IMR-90 (cell line): ENCODE measurements around the gene ART4. TPM values are rescaled to one million over a fixed set of nuclear protein-coding genes. Genes with fewer than 3 reads are reported as not detected.

Experiments
- ATAC-seq: fragments of 200-7000 bp; cut with Tn5 transposase; 2 replicates; pipeline ENCODE4 v1.9.1; 2020; ENCODE audit warnings: low read depth, mild to moderate bottlenecking, moderate library complexity
- BruUV-seq: library from RNA; stranded (reverse); fragments of 400-500 nt; replicated peaks from 2 replicates; lab custom pipeline; 2021; lab: Mats Ljungman, UMichigan
- CTCF ChIA-PET: fragments of 300-600 bp; formaldehyde crosslinking; extraction: SDS; loops from one replicate; lab custom pipeline; 2021; ENCODE audit warnings: antibody characterized with exemption; lab: Yijun Ruan, JAX
- POLR2A ChIA-PET: fragments of 300-600 bp; sonication (Branson Sonifier 250); formaldehyde crosslinking; loops from one replicate; lab custom pipeline; 2022; ENCODE audit warnings: antibody characterized with exemption; ENCODE audit not compliant: unreplicated experiment; lab: Charles Lee
- DNase-seq: peaks from one replicate; pipeline ENCODE4 v3.0.0; 2013
- H2AFZ ChIP-seq: replicated peaks from 2 replicates; pipeline ENCODE3; 2013; ENCODE audit warnings: low read length, mild to moderate bottlenecking; ENCODE audit not compliant: poor library complexity
- H2AK5ac ChIP-seq: 2 replicates; pipeline ENCODE4 v1.6.1; 2013; ENCODE audit warnings: low read depth, low read length, inconsistent platforms
- H2AK9ac ChIP-seq: replicated peaks from 2 replicates; pipeline ENCODE3; 2013; ENCODE audit warnings: mild to moderate bottlenecking, low read depth, low read length, moderate library complexity; ENCODE audit not compliant: poor library complexity
- H2BK120ac ChIP-seq: 2 replicates; pipeline ENCODE4 v1.6.1; 2013; ENCODE audit warnings: low read depth, low read length, inconsistent platforms
- H2BK15ac ChIP-seq: 3 replicates; pipeline ENCODE4 v1.6.1; 2013; ENCODE audit warnings: low read depth, low read length, inconsistent platforms
- H2BK20ac ChIP-seq: 2 replicates; pipeline ENCODE4 v1.6.1; 2013; ENCODE audit warnings: low read depth, mild to moderate bottlenecking, inconsistent platforms, low read length, moderate library complexity
- H2BK5ac ChIP-seq: 2 replicates; pipeline ENCODE4 v1.6.1; 2013; ENCODE audit warnings: mild to moderate bottlenecking, low read depth, low read length, inconsistent platforms; ENCODE audit not compliant: poor library complexity, severe bottlenecking
- H3K14ac ChIP-seq: replicated peaks from 2 replicates; pipeline ENCODE4 v1.6.1; 2013; ENCODE audit warnings: low read depth, low read length, inconsistent platforms
- H3K18ac ChIP-seq: 2 replicates; pipeline ENCODE4 v1.6.1; 2013; ENCODE audit warnings: low read depth, low read length, control low read depth
- H3K23ac ChIP-seq: 2 replicates; pipeline ENCODE4 v1.6.1; 2013; ENCODE audit warnings: low read depth, low read length, inconsistent platforms
- H3K27ac ChIP-seq: 2 replicates; pipeline ENCODE4 v1.5.1; 2013; ENCODE audit warnings: mild to moderate bottlenecking, control low read depth, low read length; ENCODE audit not compliant: insufficient read depth
- H3K27me3 ChIP-seq: 2 replicates; pipeline ENCODE4 v1.6.1; 2013; ENCODE audit warnings: low read length; ENCODE audit not compliant: control insufficient read depth, insufficient read depth
- H3K36me3 ChIP-seq: 2 replicates; pipeline ENCODE4 v1.6.1; 2013; ENCODE audit warnings: low read length, mixed read lengths; ENCODE audit not compliant: control insufficient read depth, insufficient read depth
- H3K4ac ChIP-seq: 2 replicates; pipeline ENCODE4 v1.6.1; 2013; ENCODE audit warnings: low read depth, low read length, inconsistent platforms
- H3K4me1 ChIP-seq: 2 replicates; pipeline ENCODE4 v1.6.1; 2013; ENCODE audit warnings: low read length, mixed read lengths; ENCODE audit not compliant: control insufficient read depth, insufficient read depth
- H3K4me2 ChIP-seq: 2 replicates; pipeline ENCODE4 v1.6.1; 2013; ENCODE audit warnings: low read depth, mild to moderate bottlenecking, control low read depth, low read length, moderate library complexity
- H3K4me3 ChIP-seq: 2 replicates; pipeline ENCODE4 v1.5.1; 2013; ENCODE audit warnings: low read depth, mild to moderate bottlenecking, control low read depth, low read length, moderate library complexity; ENCODE audit not compliant: insufficient read depth
- H3K56ac ChIP-seq: 2 replicates; pipeline ENCODE4 v1.6.1; 2013; ENCODE audit warnings: low read length, inconsistent platforms; ENCODE audit not compliant: insufficient read depth; ENCODE audit errors: extremely low read depth
- H3K79me1 ChIP-seq, 2 experiments: 2 replicates each; pipeline ENCODE4 v1.6.1; 2013; ENCODE audit warnings: low read length in 2 of 2, inconsistent platforms in 1 of 2, low read depth in 1 of 2
- H3K9ac ChIP-seq: 2 replicates; pipeline ENCODE4 v1.6.1; 2013; ENCODE audit warnings: low read depth, low read length, control low read depth
- H3K9me1 ChIP-seq: 2 replicates; pipeline ENCODE4 v1.6.1; 2013; ENCODE audit warnings: low read length, inconsistent platforms; ENCODE audit not compliant: insufficient read depth
- H3K9me3 ChIP-seq: 2 replicates; pipeline ENCODE4 v1.6.1; 2013; ENCODE audit warnings: low read length; ENCODE audit not compliant: control insufficient read depth, insufficient read depth
- H4K20me1 ChIP-seq: 2 replicates; pipeline ENCODE4 v1.6.1; 2013; ENCODE audit warnings: low read length, inconsistent platforms; ENCODE audit not compliant: insufficient read depth
- H4K5ac ChIP-seq: 2 replicates; pipeline ENCODE4 v1.6.1; 2013; ENCODE audit warnings: mild to moderate bottlenecking, low read depth, low read length, control low read depth
- H4K8ac ChIP-seq, 2 experiments: 2 replicates each; pipeline ENCODE4 v1.6.1; 2013; ENCODE audit warnings: low read depth in 2 of 2, low read length in 2 of 2, control low read depth in 1 of 2, inconsistent platforms in 1 of 2
- H4K91ac ChIP-seq: 2 replicates; pipeline ENCODE4 v1.6.1; 2013; ENCODE audit warnings: low read depth, low read length, inconsistent platforms; ENCODE audit not compliant: insufficient read depth
- CEBPB ChIP-seq: IDR thresholded peaks from 2 replicates; pipeline ENCODE4 v1.6.1; 2012; ENCODE audit warnings: low read depth, low read length, improper control_type of control experiment
- CHD1 ChIP-seq: IDR thresholded peaks from 2 replicates; pipeline ENCODE4 v1.6.1; 2012; ENCODE audit warnings: low read depth, low read length, improper control_type of control experiment
- MAFK ChIP-seq: IDR thresholded peaks from 2 replicates; pipeline ENCODE4 v1.6.1; 2012; ENCODE audit warnings: low read depth, low read length, improper control_type of control experiment
- MAZ ChIP-seq: IDR thresholded peaks from 2 replicates; pipeline ENCODE4 v1.6.1; 2012; ENCODE audit warnings: low read depth, mild to moderate bottlenecking, low read length, improper control_type of control experiment, moderate library complexity, borderline replicate concordance
- MXI1 ChIP-seq: IDR thresholded peaks from 2 replicates; pipeline ENCODE4 v1.6.1; 2012; ENCODE audit warnings: low read depth, mild to moderate bottlenecking, low read length, moderate library complexity, borderline replicate concordance
- SMC3 ChIP-seq: fragments of 150-350 bp; IDR thresholded peaks from 2 replicates; pipeline ENCODE4 v1.6.1; 2016; ENCODE audit warnings: low read depth, mild to moderate bottlenecking, antibody characterized with exemption, low read length, moderate library complexity
- WGBS, 2 experiments: methylation state at CpG; one replicate each; pipeline versions ENCODE4 v1.1.5 to v1.1.7; 2013; ENCODE audit warnings: missing lambda C conversion rate in 2 of 2; ENCODE audit not compliant: insufficient read length in 1 of 2; ENCODE audit errors: extremely low coverage in 2 of 2; 5-methylcytosine and 5-hydroxymethylcytosine counted together
- dilution Hi-C: fragments of 300-500 bp; cut with HindIII; formaldehyde crosslinking; loops from one replicate; pipeline ENCODE4 v1.14.3; 2018; ENCODE audit warnings: low sequenced_read_pairs; ENCODE audit not compliant: unreplicated experiment
- in situ Hi-C: fragments of 300-500 bp; cut with MboI; formaldehyde crosslinking; loops from 3 replicates; pipeline ENCODE4 v1.14.3; 2019; ENCODE audit warnings: low sequenced_read_pairs, inconsistent platforms, mixed read lengths
- intact Hi-C: fragments of 100-400 bp; cut with micrococcal nuclease; formaldehyde crosslinking; loops from 2 replicates; pipeline ENCODE4 v1.10.0; 2022
- polyA plus RNA-seq, 3 experiments: library from polyadenylated mRNA; depleted of rRNA; stranded (reverse); fragments of >200 nt; gene quantifications; 2 replicates each; pipeline ENCODE4 v1.2.3, GENCODE V29; 2012; ENCODE audit warnings: low replicate concordance in 1 of 3
- total RNA-seq: library from RNA; depleted of rRNA; stranded (reverse); fragments of >200 nt; gene quantifications from 2 replicates; pipeline ENCODE4 v1.2.3, GENCODE V29; 2012

The ART4 gene
- total and polyA plus RNA-seq, 2 of the 4 experiments (the other 2 are of a cell fraction): not detected

GRCh38 chr12:14803011-14803829 is 40.1 kb downstream of the ART4 start, which contains the start of the genes C12orf60 and WBP11 (continued):
- TF ChIP-seq SMC3 (no peak), CEBPB (peak; percentile 57), MXI1 (peak; percentile 57; the same call in 1 of the 2 replicates)

- no peak overlapping the region for H2BK120ac ChIP-seq
- no peak overlapping the region for H4K91ac ChIP-seq
- intact Hi-C loops (loop anchor here (1.0 to 2.0 kb wide), 2 partner anchors 28 to 34 kb away; a partner anchor contains a TSS), in situ Hi-C loops (no loop called here), dilution Hi-C loops (no loop called here)
- peak overlapping the region; percentile 33 for H4K5ac ChIP-seq
- CTCF ChIA-PET: interaction anchor here (0.7 to 0.8 kb wide), 2 partner anchors 9 to 12 kb away, joined by 3 to 4 read pairs; no protein-coding TSS in a partner anchor
- POLR2A ChIA-PET: no interaction called here
- H3K9ac ChIP-seq: peak overlapping the region; percentile 74
- H3K4ac ChIP-seq: peak overlapping the region; percentile 49
- H2AK9ac ChIP-seq: peak overlapping the region; percentile 31
- TF ChIP-seq MAZ (no peak), CHD1 (no peak), MAFK (no peak)
- H3K27me3 ChIP-seq: no peaks in the 10 kb centered on the region
- WGBS, 2 experiments: 0% methylated on average over 4 of the region's 7 CpGs; no CpG with 5 or more reads in 1 of the 2 experiments
- no peak overlapping the region for H2BK20ac ChIP-seq
- peak overlapping the region; percentile 65; the same call in 1 of the 2 replicates for H3K23ac ChIP-seq
- no peaks in the 10 kb centered on the region for H3K4me1 ChIP-seq
- H2BK15ac ChIP-seq: no peak overlapping the region
- peaks cover 4 to 13% of the 10 kb centered on the region in 2 experiments; a peak in 3 of 4 replicates for H3K79me1 ChIP-seq
- no peaks in the 10 kb centered on the region for H4K20me1 ChIP-seq
- DNase-seq (no peak), ATAC-seq (no peak)
- peaks cover 5% of the 10 kb centered on the region for H3K36me3 ChIP-seq
- peak overlapping the region; percentile 82 for H3K27ac ChIP-seq
- H3K18ac ChIP-seq: no peak overlapping the region
- H3K4me2 ChIP-seq: peak overlapping the region; percentile 95
- H3K9me3 ChIP-seq: no peaks in the 10 kb centered on the region
- H2AFZ ChIP-seq: peak overlapping the region; percentile 89
- H2BK5ac ChIP-seq: peak overlapping the region; percentile 25
- H3K4me3 ChIP-seq: peak overlapping the region; percentile 92
- no peaks in the 10 kb centered on the region for H3K9me1 ChIP-seq
- peak overlapping the region; percentile 28; the same call in 1 of the 2 replicates for H3K14ac ChIP-seq
- peak overlapping the region; percentile 57; the same call in 1 of the 2 replicates for H3K56ac ChIP-seq
- no TSS peak for BruUV-seq
- peak overlapping the region; percentile 20 to 72; a peak in 2 of 4 replicates for H4K8ac ChIP-seq
- H2AK5ac ChIP-seq: 0 out of 2 replicates have a peak overlapping the region, but pooled peaks have one; percentile 13
Observed at GRCh38 chr12:14802721-14803010, 40.7 kb downstream of the ART4 start.
